HS-5 (cell line): ENCODE measurements around the gene CPA4.
"Not testable (repeated sequence)": the region's sequence is repeated elsewhere in the genome, so short reads cannot be mapped to it uniquely, and the experiment has no call there.

Experiments
- DNase-seq: peaks from one replicate; pipeline ENCODE4 v3.0.0-alpha.2; 2012; ENCODE audit warnings: low read depth

Gene CPA4

GRCh38 chr7:130292682-130293257, at the start of gene CPA4:
CPA4 (plus strand) TSS chr7:130293161; CDS start chr7:130293181, 20 bp downstream.
- peak; percentile 96 for DNase-seq

GRCh38 chr7:130243486-130243885, 49.5 kb upstream of the CPA4 start:
- DNase-seq, result not testable (repeated sequence)

DNA sequence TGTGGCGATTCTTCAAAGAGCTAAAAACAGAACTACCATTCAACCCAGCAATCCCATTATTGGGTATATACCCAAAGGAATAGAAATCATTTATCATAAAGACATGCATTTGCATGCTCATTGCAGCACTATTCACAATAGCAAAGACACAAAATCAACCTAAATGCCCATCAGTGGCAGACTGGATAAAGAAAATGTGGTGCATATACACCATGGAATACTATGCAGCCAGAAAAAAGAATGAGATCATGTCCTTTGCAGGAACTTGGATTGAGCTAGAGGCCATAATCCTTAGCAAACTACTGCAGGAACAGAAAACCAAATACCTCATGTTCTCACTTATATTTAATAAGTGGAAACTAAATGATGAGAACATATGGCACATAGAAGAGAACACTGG, 46.5 kb upstream of the CPA4 start:
- not testable (repeated sequence) for DNase-seq

GRCh38 chr7:130248842-130249241, 44.1 kb upstream of the CPA4 start:
- DNase-seq, result not testable (repeated sequence)

DNA sequence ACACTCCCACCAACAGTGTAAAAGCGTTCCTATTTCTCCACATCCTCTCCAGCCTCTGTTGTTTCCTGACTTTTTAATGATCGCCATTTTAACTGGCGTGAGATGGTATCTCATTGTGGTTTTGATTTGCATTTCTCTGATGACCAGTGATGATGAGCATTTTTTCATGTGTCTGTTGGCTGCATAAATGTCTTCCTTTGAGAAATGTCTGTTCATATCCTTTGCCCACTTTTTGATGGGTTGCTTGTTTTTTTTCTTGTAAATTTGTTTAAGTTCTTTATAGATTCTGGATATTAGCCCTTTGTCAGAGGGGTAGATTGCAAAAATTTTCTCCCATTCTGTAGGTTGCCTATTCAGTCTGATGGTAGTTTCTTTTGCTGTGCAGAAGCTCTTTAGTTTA, 43.3 kb upstream of the CPA4 start:
- DNase-seq, result not testable (repeated sequence)

DNA sequence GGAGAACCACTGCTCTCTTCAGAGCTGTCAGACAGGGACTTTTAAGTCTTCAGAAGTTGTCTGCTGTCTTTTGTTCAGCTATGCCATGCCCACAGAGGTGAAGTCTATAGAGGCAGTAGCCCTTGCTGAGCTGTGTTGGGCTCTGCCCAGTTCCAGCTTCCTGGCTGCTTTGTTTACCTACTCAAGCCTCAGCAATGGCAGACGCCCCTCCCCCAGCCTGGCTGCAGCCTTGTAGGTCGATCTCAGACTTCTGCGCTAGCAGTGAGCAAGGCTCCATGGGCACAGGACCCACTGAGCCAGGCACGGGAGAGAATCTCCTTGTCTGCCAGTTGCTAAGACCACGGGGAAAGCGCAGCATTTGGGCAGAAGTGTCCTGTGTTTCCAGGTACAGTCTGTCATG, 38.4 kb upstream of the CPA4 start:
- no peak for DNase-seq

GRCh38 chr7:130256704-130257103, 36.3 kb upstream of the CPA4 start:
- DNase-seq, result no peak

DNA sequence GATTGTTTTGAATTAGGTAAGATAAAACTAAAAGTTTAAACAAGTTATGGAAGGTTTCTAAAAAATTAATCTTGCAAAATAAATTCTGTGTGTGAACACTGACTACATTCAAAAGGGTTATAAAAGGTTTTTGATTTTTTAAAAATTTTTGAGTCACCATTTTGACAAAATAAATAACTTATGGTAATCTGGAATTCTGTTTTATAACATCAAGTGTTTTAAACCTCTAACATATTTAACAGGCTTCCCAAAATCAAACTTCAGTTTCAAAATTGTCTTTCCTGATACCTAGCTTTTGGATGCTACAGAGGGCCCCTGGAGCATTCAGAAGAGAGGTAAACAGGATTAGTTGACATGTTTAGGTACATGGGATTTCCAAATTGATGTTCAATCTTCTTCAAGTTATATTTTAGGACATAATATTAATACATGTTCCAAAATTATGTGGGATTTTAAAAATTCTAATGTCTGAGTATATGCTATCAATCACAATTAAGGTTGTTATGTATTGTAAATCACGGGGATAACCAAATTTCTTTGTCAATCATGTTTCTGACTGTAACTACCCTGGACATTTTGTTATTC, 34.4 kb upstream of the CPA4 start:
- DNase-seq, result no peak

GRCh38 chr7:130262448-130262847, 30.5 kb upstream of the CPA4 start:
- no peak for DNase-seq

DNA sequence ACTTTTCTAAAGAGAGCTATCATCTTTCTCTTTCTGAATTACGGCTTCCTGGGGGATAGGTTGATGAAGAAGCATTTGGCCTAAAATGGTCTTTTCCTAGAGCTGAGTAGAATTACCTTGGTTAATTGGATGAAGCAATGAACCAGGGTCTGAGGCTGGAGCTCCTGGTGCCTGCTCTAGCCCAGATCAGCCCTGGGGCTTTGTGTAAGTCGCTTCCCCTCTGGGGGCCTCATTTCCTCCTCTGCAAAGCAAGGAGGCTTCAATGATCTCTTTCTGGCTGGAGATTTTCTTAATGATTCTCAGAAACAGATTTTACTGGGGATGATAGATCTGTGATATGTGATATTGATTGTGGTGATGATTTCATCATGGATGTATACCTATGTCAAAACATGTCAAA, 29.8 kb upstream of the CPA4 start:
- no peak for DNase-seq

GRCh38 chr7:130266258-130266960, 26.6 kb upstream of the CPA4 start, which contains the start of gene CPA2:
CPA2 (plus strand) TSS chr7:130266863; CDS start chr7:130266882, 19 bp downstream.
- no peak for DNase-seq

DNA sequence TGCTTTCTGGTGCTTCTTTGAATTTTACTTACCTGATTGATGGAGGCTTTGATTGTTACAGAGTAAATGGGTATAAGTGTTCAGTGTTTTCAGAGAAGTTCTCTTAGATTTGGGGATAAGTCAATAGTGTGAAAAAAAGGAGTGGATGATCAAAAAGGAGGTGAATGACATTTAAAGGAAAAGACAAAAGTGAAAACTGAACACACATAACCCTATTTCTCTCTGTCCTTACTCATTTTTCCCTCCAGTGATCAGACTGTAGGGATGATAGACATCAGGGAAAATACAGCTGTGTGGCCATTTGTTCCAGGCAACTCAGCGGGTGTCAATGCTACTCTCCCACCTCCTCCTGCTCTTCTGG, 26.0 kb upstream of the CPA4 start:
- no peak for DNase-seq

DNA sequence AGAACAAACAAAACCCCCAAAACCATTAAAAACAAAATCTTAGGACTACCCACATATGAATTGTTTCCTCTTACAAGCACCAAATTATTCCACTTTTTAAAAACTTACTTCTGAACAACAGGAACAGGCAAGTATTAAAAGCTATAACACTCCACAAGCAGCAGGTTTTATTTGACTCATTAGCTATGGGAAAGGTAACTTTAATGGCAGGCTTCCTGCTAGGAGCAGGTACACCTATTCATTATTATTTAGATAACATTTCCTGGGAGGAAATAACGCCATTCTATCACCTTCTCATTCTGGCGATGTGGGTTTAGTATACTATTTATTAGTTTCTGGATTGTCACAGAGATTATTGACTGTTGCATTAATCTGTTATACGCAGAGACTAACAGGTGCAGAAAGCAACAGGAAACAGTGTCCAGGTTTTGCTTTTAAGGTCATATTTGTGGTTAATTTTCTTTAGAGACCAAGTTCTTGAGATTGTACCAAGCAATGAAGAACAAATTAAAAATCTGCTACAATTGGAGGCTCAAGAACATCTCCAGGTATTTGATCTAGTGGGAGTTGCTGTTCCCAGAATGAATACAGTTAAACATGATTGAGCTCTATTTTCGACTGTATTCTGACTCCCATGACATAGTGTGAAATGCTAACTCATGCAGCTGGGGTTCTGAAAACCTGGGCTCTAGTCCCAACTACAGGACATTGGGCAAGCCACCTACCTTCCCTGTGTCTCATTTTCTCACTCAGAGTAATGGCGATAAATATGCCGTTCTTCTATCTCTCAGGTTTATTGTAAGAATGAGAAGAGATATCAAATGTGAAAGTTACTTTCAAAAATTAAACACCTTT, 24.3 kb upstream of the CPA4 start:
- no peak for DNase-seq

GRCh38 chr7:130269318-130269694, 23.7 kb upstream of the CPA4 start:
- no peak for DNase-seq

DNA sequence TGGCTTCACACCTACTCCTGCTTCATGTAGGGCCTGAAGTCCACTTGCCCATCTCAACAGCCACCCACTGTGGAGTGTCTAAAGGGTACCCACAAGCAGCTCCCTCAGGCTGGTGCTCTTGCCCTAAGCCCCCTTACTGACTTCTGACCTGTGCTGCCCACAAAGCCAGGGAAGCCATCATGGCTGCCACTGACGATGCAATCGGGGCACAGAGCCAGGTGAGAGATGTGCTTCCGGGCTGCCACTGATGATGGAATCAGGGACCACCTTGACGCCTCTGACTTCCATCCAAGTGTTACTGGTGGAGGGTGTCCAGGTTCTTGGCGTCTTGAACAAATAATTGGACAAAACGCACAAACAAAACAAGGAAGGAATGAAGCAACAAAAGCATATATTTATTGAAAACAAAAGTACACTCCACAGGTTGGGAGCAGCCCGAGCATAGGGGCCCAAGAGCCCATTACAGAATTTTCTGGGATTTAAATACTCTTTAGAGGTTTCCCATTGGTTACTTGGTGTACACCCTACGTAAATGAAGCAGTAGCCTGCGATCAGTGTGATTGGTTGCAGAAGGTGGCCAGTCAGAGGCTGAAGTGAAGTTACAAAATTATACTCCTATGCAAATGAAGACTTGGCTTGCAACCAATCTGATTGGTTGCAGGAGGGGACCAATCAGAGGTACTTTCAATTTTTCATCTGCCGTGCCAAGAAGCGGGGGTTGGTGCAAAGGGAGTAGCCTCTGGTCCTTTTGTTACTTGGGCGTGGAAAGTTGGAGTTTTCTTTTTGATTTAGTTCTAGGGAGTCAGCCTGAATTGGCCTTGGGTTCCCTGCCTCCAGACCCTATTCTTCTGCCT, 21.8 kb upstream of the CPA4 start:
- no peak for DNase-seq

- DNase-seq, result no peak
Observed at GRCh38 chr7:130272381-130273080, 20.4 kb upstream of the CPA4 start.

GRCh38 chr7:130273081-130273932, 19.7 kb upstream of the CPA4 start:
- DNase-seq, result no peak

DNA sequence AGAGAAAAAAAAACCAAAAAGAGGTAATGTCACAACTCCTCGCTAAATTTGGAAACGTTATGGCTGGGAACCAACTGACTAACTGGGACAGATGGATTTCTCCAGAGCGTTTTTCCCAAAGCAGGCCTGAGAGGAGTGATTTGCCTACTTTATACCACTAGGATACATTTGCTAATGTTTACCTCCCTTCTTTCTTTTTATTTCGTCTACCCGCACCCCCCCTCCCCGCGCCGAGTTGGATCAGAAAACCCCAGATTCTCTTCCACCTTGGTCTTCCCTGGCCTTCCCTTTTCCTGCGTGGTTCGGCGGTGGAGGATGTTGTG, 19.1 kb upstream of the CPA4 start:
- DNase-seq, result no peak

DNA sequence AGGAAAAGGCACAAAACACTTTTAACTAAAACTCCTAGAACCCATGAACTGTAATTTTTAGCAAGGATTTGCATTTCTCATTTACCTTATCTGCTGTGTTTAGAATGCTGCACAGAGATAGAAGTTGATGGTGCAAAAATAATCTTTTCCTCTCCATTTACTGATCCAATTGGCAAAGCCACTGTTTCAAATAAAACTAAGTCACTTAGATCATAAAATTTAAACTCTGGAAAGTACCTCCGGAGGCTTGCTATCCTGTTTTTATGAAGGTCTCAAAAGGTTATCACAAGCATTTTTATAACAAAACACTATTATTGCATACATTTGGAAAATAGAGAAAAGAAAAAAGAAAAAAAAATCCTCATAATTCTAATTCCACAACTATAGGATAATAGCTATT, 18.7 kb upstream of the CPA4 start:
- no peak for DNase-seq

GRCh38 chr7:130274983-130275591, 17.9 kb upstream of the CPA4 start:
- no peak for DNase-seq
